BJ (cell line): ENCODE data around the gene NF2. TPM values are rescaled to one million over a fixed set of nuclear protein-coding genes. Genes with fewer than 3 reads are reported as not detected.

Experiments
- CTCF ChIA-PET: fragments of 350-600 bp; formaldehyde crosslinking; extraction: SDS; loops from one replicate; lab custom pipeline; 2021; ENCODE audit warnings: antibody characterized with exemption, inconsistent platforms; lab: Yijun Ruan, JAX
- POLR2A ChIA-PET: fragments of 300-600 bp; sonication (Branson Sonifier 250); formaldehyde crosslinking; extraction: SDS; loops from one replicate; lab custom pipeline; 2021; ENCODE audit warnings: antibody characterized with exemption; lab: Charles Lee
- DNase-seq: peaks from one replicate; pipeline ENCODE4 v3.0.0-alpha.2; 2011; ENCODE audit warnings: low read depth
- H3K27me3 ChIP-seq: 2 replicates; pipeline ENCODE4 v1.6.0; 2011; ENCODE audit warnings: low read length; ENCODE audit not compliant: control insufficient read depth, insufficient read depth
- H3K36me3 ChIP-seq: 2 replicates; pipeline ENCODE4 v1.5.1; 2011; ENCODE audit warnings: low read length; ENCODE audit not compliant: control insufficient read depth, insufficient read depth
- H3K4me3 ChIP-seq: 2 replicates; pipeline ENCODE4 v1.5.1; 2011; ENCODE audit warnings: low read depth, mild to moderate bottlenecking, control low read depth, low read length
- polyA plus RNA-seq: library from polyadenylated mRNA; depleted of rRNA; stranded (reverse); fragments of >200 nt; gene quantifications from 2 replicates; pipeline ENCODE4 v1.2.3, GENCODE V29; 2011
- TF ChIP-seq, protein P1 (sequence below): IDR thresholded peaks from 2 replicates; pipeline ENCODE4 v1.5.1; 2011; ENCODE audit warnings: low read depth, mild to moderate bottlenecking, control low read depth, inconsistent platforms, low read length, moderate library complexity; ENCODE audit not compliant: insufficient read depth

The NF2 gene
- polyA plus RNA-seq, 1 experiment: 36.0 TPM

DNA sequence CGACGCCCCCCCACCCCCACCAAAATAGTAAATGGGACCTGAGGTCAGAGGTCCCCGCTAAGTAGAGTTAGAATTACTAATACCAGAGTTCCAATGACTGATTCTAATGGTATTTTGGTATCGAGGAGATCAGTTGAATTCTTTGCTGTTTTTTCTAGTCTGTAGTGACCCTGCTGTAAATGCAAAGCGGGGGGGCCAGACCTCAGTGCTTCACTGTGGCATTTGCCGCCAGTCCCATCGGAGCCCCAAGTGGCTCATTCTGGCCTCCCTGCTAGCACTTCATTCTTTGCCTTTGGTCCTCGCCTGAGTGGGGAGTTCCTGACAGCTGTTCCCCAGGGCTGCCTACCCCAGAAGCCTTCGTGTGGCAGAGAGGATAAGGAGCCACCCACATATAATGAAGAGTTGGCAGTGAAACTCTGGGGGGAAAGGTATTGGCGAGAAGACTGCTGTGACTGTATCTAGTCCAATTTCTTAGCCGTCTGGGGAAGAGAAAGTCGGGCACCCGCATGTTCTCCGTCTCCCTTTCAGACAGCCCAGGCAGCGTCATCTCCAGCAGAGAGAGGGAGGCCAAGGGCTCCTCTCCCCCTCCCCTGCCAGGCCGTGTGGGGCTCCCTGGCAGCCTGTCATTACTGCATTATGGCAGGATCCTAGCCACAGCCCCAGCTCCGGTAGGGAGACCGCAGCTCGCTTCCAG lies 96.9 kb downstream of the NF2 start:
- TF ChIP-seq, protein P1, sequence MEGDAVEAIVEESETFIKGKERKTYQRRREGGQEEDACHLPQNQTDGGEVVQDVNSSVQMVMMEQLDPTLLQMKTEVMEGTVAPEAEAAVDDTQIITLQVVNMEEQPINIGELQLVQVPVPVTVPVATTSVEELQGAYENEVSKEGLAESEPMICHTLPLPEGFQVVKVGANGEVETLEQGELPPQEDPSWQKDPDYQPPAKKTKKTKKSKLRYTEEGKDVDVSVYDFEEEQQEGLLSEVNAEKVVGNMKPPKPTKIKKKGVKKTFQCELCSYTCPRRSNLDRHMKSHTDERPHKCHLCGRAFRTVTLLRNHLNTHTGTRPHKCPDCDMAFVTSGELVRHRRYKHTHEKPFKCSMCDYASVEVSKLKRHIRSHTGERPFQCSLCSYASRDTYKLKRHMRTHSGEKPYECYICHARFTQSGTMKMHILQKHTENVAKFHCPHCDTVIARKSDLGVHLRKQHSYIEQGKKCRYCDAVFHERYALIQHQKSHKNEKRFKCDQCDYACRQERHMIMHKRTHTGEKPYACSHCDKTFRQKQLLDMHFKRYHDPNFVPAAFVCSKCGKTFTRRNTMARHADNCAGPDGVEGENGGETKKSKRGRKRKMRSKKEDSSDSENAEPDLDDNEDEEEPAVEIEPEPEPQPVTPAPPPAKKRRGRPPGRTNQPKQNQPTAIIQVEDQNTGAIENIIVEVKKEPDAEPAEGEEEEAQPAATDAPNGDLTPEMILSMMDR: no peak
- DNase-seq: no peak
- H3K4me3 ChIP-seq: no peak overlapping the region
- H3K27me3 ChIP-seq: no peaks in the 10 kb centered on the region
- POLR2A ChIA-PET: no interaction called here
- CTCF ChIA-PET: interaction anchor here (0.6 to 3.7 kb wide), 4 partner anchors 11 to 389 kb away, joined by 3 to 16 read pairs (median 4); no protein-coding TSS in a partner anchor
- H3K36me3 ChIP-seq: peaks cover 11% of the 10 kb centered on the region

DNA sequence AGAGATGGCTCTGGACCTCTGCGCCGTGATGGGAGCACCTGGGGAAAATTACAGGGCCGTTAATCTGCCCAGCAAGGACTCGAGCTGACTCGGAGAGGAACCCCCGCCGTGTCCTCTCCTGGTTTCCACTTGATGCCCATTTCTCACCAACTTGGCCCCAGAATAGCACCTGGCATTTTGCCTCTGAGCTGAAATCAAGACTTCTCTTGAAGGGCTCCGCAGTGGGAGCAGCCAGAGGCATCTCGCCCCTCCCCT lies 97.4 kb downstream of the NF2 start:
- DNase-seq: no peak
- TF ChIP-seq, protein P1: no peak

DNA sequence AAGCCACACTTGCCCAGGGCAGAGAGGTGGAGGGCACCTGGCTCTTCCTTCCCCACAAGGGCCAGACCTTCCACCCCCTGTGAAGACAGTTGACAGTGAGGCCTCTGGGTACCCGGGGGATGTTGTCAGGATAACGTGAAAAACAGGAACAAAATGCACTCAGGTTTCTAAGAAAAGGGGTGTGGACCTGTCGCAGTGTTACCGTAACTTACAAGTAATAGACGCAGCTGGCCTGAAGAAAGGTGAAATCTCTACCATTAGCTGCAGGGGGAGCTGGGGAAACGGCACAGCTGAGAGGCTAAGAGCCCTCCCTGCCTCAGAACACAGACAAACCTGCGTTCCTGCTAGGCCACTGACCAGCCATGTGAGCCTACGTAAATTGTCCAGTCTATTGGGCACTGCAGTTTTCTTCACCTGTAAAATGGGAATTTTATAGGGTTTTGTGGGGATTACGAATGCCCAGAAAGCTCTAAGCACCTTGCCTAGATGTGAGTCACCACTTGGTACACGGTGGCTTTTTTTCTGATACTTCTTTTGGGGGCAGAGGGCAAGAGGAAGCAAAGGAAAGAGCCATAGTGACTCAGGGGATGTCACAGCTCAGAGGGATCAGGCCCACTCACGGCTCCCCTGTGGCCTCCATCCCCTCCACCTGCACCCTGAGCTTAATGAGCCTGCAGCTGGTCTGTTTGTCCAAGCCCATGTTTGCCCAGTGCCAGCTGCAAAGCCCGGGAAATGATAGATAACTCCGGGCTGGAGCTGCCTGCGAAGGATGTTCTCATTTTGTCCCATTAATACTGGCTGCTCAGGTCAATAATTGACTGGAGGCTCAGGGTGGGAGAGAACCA lies 97.9 kb downstream of the NF2 start:
- TF ChIP-seq, protein P1: peak; percentile 25; the same call in 1 of the 2 replicates
- ChIA-PET CTCF (interaction anchor here (0.6 to 3.7 kb wide), 5 partner anchors 8 to 388 kb away, joined by 3 to 16 read pairs (median 5); no protein-coding TSS in a partner anchor), POLR2A (no interaction called here)
- H3K36me3 ChIP-seq: peaks cover 7% of the 10 kb centered on the region
- H3K27me3 ChIP-seq: no peaks in the 10 kb centered on the region
- H3K4me3 ChIP-seq: no peak overlapping the region
- DNase-seq: no peak

More for the DNA sequence above, 97.4 kb downstream of the NF2 start:
- POLR2A ChIA-PET: no interaction called here
- H3K4me3 ChIP-seq: no peak overlapping the region
- peaks cover 8% of the 10 kb centered on the region for H3K36me3 ChIP-seq
- CTCF ChIA-PET: interaction anchor here (0.6 to 3.7 kb wide), 4 partner anchors 11 to 388 kb away, joined by 3 to 16 read pairs (median 5); no protein-coding TSS in a partner anchor
- no peaks in the 10 kb centered on the region for H3K27me3 ChIP-seq

DNA sequence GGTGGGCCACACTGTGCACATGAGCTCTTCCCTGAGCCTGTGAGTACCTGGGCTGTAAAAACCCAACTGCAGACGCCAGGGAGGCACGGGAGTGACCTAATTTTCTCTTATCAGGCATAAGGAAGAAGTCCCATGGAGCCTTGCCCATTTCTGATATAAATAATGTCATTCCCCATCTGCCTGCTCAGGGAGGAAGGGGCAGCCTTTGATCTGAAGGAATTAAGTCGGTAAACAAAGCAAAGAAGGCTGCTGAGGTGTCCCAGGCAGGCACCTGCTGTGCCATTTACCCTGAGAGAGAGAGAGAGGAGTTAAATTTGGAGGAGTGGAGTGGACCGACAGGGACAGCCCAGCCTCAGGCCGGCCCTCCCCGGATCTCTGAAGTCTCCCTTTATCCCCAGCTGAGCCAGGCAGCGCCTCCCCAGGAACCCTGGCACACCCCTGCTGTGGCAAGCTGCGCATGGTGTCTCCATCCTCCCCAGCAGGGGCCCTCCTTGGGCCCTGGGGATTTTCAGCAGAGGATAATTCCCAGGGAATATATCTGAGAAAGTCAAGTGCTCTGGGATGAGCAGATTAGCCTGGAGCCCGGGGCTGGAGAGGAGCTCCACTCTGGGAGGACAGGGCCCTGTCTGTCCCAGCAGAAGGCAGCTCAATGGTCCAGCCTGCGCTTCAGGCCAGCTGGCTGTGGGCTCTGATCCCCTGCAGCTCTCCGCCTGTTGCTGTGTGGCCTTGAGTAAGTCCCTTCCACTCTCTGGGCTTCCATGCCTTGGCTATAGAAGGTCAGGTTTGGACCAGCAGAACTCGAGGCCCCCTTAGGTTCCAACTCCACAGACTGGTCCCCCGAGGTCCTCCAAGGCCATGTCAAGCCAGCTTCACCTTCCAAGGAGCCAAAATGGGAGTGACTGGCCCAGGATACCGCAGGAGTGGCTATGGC lies 98.8 kb downstream of the NF2 start:
- CTCF ChIA-PET: interaction anchor here (0.6 to 3.7 kb wide), 5 partner anchors 9 to 305 kb away, joined by 3 to 16 read pairs (median 4); no protein-coding TSS in a partner anchor
- TF ChIP-seq, protein P1: no peak
- no peak for DNase-seq
- no peak overlapping the region for H3K4me3 ChIP-seq
- POLR2A ChIA-PET: no interaction called here
- H3K27me3 ChIP-seq: no peaks in the 10 kb centered on the region
- H3K36me3 ChIP-seq: peaks cover 5% of the 10 kb centered on the region
